ENCODE results near the gene ABI1.
"Not testable (repeated sequence)": the region's sequence is repeated elsewhere in the genome, so short reads cannot be mapped to it uniquely, and the experiment has no call there.

The ABI1 gene

GRCh38 chr10:26804418-26805393, 56.1 kb downstream of the ABI1 start:
- no peak for DNase-seq (ENCODE audit: low read depth)

GRCh38 chr10:26803849-26804248, 56.9 kb downstream of the ABI1 start:
- no peak for DNase-seq (ENCODE audit: low read depth)

GRCh38 chr10:26802527-26802926, 58.2 kb downstream of the ABI1 start:
- no peak for DNase-seq (ENCODE audit: low read depth)

GRCh38 chr10:26801831-26802230, 58.9 kb downstream of the ABI1 start:
- DNase-seq (ENCODE audit: low read depth): no peak

GRCh38 chr10:26801274-26801673, 59.5 kb downstream of the ABI1 start:
- DNase-seq (ENCODE audit: low read depth): no peak

GRCh38 chr10:26800468-26800867, 60.3 kb downstream of the ABI1 start:
- no peak for DNase-seq (ENCODE audit: low read depth)

- no peak for DNase-seq (ENCODE audit: low read depth)
These were observed 61.4 kb downstream of the ABI1 start for GRCh38 chr10:26799342-26799741.

- DNase-seq (ENCODE audit: low read depth): no peak
These were observed 62.5 kb downstream of the ABI1 start for GRCh38 chr10:26798298-26798697.

GRCh38 chr10:26797340-26797739, 63.4 kb downstream of the ABI1 start:
- DNase-seq (ENCODE audit: low read depth): no peak

- no peak for DNase-seq (ENCODE audit: low read depth)
These were observed 67.8 kb downstream of the ABI1 start for GRCh38 chr10:26792758-26793495.

- no peak for DNase-seq (ENCODE audit: low read depth)
These were observed 70.3 kb downstream of the ABI1 start for GRCh38 chr10:26790221-26790995.

GRCh38 chr10:26789779-26790178, 71.0 kb downstream of the ABI1 start:
- not testable (repeated sequence) for DNase-seq (ENCODE audit: low read depth)

GRCh38 chr10:26787362-26787761, 73.4 kb downstream of the ABI1 start:
- DNase-seq (ENCODE audit: low read depth): no peak

GRCh38 chr10:26781797-26782196, 79.0 kb downstream of the ABI1 start:
- DNase-seq (ENCODE audit: low read depth): no peak

- DNase-seq (ENCODE audit: low read depth): no peak
These were observed 79.8 kb downstream of the ABI1 start for GRCh38 chr10:26780793-26781601.

- no peak for DNase-seq (ENCODE audit: low read depth)
These were observed 80.5 kb downstream of the ABI1 start for GRCh38 chr10:26780106-26780792.

GRCh38 chr10:26779176-26779860, 81.4 kb downstream of the ABI1 start:
- DNase-seq (ENCODE audit: low read depth): no peak

GRCh38 chr10:26777686-26778085, 83.1 kb downstream of the ABI1 start:
- no peak for DNase-seq (ENCODE audit: low read depth)

- no peak for DNase-seq (ENCODE audit: low read depth)
These were observed 84.5 kb downstream of the ABI1 start for GRCh38 chr10:26776258-26776657.

- DNase-seq (ENCODE audit: low read depth): no peak
These were observed 87.1 kb downstream of the ABI1 start for GRCh38 chr10:26773633-26774032.

Measured in stimulated activated CD8-positive, alpha-beta memory T cell treated with anti-CD3 and anti-CD28 coated beads, Interleukin-15, amount 100 ng/mL, for 1 hour (primary cell).